ENCODE measurements around the gene PCNP.
"Not testable (repeated sequence)": the region's sequence is repeated elsewhere in the genome, so short reads cannot be mapped to it uniquely, and the experiment has no call there.

Gene PCNP

DNA sequence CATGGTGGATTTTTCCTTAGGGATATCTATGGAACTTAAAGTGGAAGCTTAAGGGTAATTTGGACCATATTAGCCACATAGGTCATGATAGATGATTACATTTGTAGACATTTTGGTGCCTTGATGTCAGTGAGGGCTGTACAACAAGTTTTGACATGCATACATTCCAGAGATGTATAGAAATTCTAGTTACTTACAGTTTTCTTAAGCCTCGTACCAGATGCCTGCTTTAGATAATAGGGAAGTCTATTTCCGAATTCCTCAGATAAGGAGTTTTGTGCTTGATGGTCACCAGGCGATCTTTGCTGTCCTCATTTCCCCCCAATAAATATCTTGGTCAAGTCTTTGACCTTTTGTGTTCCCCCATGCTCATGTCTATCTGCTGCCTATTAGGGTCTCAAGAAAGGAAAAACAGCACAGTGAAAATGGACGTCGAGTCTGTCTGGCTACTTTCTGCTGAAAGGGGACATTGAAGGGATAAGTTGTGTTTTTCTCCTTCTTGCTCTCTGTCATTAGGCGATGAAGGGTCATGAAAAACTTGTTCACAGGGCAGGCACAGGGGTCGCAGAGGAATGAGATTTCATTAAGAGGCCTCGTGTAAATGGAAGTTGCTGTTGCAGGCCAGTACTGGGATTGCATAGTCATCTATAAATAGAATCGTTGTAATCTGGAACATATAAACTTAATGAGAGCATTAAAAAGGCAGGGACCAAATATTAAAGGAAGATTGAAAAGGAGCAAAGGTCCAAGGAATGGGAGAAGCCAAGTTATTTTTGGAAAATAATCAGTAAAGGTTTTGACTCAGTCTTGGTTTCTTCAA lies 41.0 kb upstream of the PCNP start:
- no peak for TF ChIP-seq CTCF (IDR thresholded peaks at IDR 0.05; ENCODE audit: borderline replicate concordance, insufficient read depth, low read depth, low read length)
- no peak overlapping the region for H3K4me3 ChIP-seq (ENCODE audit: low read depth, low read length)

GRCh38 chr3:101533603-101533968 lies 40.4 kb upstream of the PCNP start:
- TF ChIP-seq CTCF (IDR thresholded peaks at IDR 0.05; ENCODE audit: borderline replicate concordance, insufficient read depth, low read depth, low read length) = no peak
- no peak overlapping the region for H3K4me3 ChIP-seq (ENCODE audit: low read depth, low read length)

GRCh38 chr3:101535221-101535620 lies 38.8 kb upstream of the PCNP start:
- no peak overlapping the region for H3K4me3 ChIP-seq (ENCODE audit: low read depth, low read length)
- TF ChIP-seq CTCF (IDR thresholded peaks at IDR 0.05; ENCODE audit: borderline replicate concordance, insufficient read depth, low read depth, low read length) = no peak

DNA sequence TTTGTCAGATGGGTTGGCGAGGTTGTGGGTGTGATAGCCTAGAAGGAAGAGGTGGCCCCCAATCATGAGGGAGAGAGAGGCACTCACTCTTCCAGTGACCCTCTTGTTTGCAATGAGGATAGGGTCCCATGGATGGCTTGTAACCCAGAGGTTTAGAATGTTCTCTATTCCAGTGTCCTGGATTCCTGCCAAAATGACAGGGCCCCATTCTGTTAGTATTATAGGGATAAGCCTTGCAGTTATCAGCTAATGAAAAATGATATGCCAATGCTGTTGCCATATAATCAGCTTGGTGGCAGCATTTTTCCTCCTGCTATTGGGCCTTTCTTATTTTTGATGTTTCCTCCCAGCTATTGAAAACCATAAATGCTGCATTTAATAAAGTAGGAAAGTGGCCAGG lies 37.7 kb upstream of the PCNP start:
- H3K4me3 ChIP-seq (ENCODE audit: low read depth, low read length) = no peak overlapping the region
- TF ChIP-seq CTCF (IDR thresholded peaks at IDR 0.05; ENCODE audit: borderline replicate concordance, insufficient read depth, low read depth, low read length) = no peak

DNA sequence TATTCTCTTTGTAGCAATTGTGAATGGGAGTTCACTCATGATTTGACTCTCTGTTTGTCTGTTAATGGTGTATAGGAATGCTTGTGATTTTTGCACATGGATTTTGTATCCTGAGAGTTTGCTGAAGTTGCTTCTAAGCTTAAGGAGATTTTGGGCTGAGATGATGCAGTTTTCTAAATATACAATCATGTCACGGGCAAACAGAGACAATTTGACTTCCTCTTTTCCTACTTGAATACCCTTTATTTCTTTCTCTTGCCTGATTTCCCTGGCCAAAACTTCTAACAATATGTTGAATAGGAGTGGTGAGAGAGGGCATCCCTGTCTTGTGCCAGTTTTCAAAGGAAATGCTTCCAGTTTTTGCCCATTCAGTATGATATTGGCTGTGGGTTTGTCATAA lies 37.0 kb upstream of the PCNP start:
- H3K4me3 ChIP-seq (ENCODE audit: low read depth, low read length) = not testable (repeated sequence)

- no peak overlapping the region for H3K4me3 ChIP-seq (ENCODE audit: low read depth, low read length)
- no peak for TF ChIP-seq CTCF (IDR thresholded peaks at IDR 0.05; ENCODE audit: borderline replicate concordance, insufficient read depth, low read depth, low read length)
Measured at GRCh38 chr3:101542957-101543356, 31.0 kb upstream of the PCNP start.

- no peak for TF ChIP-seq CTCF (IDR thresholded peaks at IDR 0.05; ENCODE audit: borderline replicate concordance, insufficient read depth, low read depth, low read length)
- H3K4me3 ChIP-seq (ENCODE audit: low read depth, low read length) = no peak overlapping the region
Measured at GRCh38 chr3:101544161-101544850, 29.7 kb upstream of the PCNP start.
